EH (cell line): ENCODE results near the gene GARIN3.

ENCODE experiments used
- DNase-seq: peaks from one replicate; pipeline ENCODE4 v3.0.0-alpha.2; 2015; ENCODE audit warnings: low read depth

The GARIN3 gene

DNA sequence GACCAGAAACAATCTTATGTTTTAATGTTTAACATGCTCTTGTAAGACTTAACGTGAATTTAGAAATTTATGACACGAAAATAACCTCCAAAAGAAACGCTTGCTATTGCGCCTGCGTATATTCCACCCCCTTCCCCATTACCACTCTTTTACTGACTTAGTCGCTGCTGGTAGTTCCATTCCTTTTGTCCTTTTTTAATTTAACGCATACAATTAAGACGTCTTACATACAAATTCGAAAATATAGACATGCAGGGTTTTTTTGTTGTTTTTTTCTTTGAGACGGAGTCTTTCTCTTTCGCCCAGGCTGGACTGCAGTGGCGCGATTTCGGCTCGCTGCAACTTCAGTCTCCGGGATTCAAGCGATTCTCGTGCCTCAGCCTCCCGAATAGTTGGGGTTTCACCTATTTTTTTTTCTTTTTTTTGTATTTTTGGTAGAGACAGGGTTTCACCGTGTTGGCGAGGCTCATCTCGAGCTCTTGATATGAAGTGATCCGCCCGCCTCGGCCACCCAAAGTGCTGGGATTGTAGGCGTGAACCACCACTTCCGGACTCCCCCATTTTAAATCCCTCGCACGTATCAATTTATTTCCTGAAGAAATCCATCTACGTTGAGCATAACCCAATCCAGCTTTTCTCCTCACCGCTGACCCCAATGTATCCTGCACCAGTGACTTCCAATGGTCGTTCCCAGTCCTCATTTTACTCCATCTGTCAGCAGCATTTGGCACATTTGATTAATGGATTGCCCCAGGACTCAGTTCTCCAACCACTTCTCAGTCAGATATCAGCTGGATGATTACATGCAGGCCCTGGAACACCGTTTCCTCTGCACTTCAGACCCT lies 22.7 kb downstream of the GARIN3 start:
- DNase-seq: peak; percentile 21

GRCh38 chr5:157142317-157143126 lies 23.5 kb downstream of the GARIN3 start, which contains the start of gene MED7:
Gene MED7 (minus strand): TSS chr5:157142865. CDS start chr5:157139431, 3,434 bp downstream.
- peak; percentile 99 for DNase-seq

DNA sequence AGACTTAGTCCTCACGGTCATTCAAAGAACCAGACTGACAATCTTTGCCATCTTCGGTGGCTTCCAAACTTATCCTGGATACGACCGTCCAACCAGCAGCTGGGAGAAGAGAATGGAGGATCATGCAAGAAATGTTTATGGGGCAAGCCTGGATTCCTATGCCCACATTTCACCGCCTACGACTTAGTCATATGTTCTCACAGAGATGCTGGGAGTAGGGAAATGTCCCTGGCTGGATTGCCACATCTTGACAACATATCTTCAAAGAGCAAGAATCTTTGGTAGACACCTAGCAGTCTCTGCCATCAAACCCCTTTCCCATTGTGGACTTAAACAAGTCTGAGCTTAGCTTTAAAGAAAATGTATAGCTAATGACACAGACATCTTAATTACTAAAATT lies 28.4 kb downstream of the GARIN3 start:
- no peak for DNase-seq

GRCh38 chr5:157132281-157132612 lies 33.8 kb downstream of the GARIN3 start:
- DNase-seq: no peak

DNA sequence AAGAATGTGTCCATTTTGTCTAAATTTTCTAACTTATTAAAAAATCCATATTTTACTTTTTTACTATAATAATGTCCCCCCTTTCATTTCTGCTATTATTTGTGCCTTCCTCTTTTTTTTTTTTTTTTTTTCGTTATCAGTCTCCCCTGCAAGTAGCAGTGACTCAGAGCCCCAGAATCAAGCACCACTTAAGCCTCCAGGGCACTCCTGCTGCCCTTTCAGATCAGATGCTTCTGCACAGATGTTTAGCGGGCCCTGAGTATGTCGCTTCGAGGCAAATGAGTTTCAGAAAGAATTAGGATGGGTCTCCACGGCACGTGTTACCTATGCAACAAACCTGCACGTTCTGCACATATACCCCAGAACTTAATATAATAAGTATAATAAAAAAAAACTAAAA lies 35.1 kb downstream of the GARIN3 start:
- DNase-seq: peak; percentile 24

GRCh38 chr5:157121709-157122108 lies 44.4 kb downstream of the GARIN3 start:
- DNase-seq: no peak

GRCh38 chr5:157120102-157120501 lies 46.0 kb downstream of the GARIN3 start:
- DNase-seq: no peak

DNA sequence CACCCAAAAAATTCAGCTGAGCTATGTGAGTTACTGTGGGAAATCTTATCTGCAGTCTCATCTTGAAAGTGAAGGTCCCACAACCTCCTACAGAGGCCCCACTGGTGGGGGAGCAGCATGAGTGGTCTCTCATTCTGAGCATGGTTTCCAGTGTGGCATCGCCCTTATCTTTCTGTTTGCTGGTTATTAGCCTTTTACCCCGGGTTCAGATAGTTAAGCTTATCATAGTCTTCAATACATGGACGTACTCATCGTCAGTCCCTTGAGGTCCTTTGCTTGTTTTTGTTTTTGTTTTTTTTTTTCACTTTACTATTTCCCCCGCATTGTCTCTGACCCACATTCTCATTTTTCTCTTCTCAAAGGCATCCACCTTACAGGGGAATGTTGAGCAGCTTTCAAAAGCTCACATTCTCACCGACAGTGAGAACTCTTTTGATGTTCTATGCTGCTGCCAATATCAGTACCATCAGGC lies 49.5 kb downstream of the GARIN3 start:
- DNase-seq: no peak

DNA sequence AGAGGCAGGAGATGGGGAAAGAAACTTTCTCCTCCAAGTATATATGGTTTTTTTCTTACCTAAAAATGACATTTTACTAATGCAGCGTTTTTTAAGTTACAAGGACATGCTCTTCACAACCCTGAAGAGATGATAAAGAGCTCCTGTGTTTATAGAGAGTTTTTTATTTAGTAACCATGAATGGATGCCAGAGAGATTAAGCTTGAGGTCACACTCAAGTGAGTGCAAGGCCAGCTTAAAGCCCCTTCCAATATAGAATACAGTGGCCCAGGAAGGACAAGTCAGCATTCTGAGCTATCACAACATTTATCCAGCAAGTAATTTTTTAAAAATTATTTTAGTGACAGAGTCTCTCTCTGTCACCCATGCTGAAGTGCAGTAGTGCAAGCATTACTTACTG lies 50.6 kb downstream of the GARIN3 start:
- DNase-seq: no peak

DNA sequence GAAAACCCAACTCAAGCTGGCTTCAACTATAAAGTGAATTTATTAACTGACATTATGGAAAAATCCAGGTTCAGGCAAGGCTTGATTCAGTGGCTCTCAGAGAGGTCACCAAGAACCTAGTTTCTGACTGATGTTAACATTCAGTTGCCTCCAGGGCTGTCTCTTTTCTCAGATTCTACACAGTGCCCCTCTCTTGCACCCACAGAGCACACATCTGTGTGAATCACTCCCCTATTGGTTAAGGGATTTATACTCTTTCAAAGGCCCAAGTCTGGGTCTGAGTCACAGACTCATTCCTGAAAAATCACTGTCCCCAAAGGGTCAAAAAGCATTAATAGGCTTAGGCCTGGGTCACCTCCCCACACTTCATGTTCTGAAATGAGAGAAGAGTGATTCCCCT lies 51.1 kb downstream of the GARIN3 start:
- DNase-seq: no peak

GRCh38 chr5:157113002-157113401 lies 53.1 kb downstream of the GARIN3 start:
- no peak for DNase-seq
